ENCODE results near the gene PRLH.

DNA sequence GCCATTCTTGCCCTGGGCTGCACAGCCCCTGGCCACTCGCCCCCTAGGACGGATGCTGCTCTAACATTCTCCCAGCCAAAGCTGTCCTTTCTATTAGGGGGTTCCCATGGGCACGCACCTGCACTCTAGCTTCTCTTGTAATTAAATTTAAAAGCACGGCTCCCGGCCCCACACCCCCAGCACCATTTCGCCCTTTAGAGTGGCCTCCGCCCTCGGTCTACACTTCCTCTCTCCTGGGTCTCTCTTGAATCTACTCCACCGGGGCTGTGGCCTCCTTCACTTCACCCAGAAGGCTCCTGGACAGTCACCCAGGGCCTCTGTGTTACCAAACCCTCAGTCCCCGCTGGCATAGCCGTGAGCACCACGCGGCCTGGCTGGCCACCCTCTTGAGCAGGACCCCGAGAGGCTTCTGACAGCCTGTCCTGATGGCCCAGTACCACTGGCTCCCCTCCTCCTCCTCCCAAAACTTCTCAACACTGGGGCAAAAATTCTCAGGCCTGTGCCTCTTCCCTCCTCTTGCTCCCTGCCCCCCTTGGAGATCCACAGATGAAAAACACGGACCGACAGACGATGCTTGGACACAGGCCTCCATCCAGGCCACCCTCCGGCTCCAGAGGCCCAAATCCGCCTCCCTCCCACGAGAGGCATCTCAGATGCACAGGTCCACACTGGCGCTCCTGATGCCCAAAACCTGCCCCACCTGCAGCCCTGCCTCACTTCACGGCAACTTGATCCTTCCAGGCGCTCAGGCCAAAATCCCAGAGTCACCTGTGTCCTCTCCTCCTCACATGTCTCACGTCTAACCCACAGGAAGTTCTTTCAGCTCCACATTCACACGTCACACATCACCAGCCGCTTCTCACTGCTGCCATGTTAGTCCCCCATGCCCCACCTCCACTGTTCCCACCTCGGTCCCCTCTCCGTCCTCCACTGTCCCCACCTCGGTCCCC is 31.1 kb downstream of the PRLH start:
- TF ChIP-seq, protein P1, sequence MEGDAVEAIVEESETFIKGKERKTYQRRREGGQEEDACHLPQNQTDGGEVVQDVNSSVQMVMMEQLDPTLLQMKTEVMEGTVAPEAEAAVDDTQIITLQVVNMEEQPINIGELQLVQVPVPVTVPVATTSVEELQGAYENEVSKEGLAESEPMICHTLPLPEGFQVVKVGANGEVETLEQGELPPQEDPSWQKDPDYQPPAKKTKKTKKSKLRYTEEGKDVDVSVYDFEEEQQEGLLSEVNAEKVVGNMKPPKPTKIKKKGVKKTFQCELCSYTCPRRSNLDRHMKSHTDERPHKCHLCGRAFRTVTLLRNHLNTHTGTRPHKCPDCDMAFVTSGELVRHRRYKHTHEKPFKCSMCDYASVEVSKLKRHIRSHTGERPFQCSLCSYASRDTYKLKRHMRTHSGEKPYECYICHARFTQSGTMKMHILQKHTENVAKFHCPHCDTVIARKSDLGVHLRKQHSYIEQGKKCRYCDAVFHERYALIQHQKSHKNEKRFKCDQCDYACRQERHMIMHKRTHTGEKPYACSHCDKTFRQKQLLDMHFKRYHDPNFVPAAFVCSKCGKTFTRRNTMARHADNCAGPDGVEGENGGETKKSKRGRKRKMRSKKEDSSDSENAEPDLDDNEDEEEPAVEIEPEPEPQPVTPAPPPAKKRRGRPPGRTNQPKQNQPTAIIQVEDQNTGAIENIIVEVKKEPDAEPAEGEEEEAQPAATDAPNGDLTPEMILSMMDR (conservative IDR thresholded peaks at IDR 0.05; ENCODE audit: low read length): no peak
- no peak for TF ChIP-seq EZH2phosphoT487 (IDR thresholded peaks at IDR 0.05; ENCODE audit: borderline replicate concordance)
